Measurements from ENCODE around the gene NLGN1.
"Not testable (repeated sequence)": the region's sequence is repeated elsewhere in the genome, so short reads cannot be mapped to it uniquely, and the experiment has no call there.

Gene NLGN1

DNA sequence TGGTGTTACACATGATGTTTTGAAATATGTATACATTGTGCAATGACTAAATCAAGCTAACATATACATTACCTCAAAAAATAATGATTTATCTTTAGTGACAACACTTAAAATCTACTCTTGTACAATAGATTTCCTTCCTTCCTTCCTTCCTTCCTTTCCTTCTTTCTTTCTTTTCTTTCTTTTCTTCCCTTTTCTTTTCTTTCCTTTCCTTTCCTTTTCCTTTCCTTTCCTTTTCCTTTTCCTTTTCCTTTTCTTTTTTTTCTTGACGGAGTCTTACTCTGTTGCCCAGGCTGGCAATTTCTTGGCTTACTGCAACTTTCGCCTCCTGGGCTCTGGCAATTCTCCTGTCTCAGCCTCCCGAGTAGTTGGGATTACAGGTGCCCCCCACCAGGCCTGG lies 170.5 kb downstream of the NLGN1 start:
- DNase-seq = no peak

GRCh38 chr3:173568623-173569022 lies 171.1 kb downstream of the NLGN1 start:
- no peak for DNase-seq

DNA sequence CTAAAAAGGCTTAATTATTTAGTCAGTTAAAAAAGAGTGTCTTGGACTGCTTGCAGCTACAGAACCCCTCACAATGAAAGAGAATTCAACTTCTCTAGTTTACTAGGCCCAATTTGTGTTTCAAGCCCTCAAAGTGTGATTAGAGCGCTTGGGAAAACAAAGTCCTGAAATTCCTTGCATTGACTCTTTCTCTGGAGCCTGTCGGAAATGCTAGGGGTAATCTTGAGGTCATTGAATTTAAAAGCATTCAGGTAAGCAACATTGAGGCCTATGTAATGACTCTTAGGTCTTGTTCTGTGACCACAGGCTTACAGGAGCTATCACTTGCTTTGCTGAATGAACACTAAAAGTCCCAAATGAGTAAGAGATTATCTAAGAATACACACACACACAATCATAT lies 186.0 kb downstream of the NLGN1 start:
- no peak for DNase-seq

DNA sequence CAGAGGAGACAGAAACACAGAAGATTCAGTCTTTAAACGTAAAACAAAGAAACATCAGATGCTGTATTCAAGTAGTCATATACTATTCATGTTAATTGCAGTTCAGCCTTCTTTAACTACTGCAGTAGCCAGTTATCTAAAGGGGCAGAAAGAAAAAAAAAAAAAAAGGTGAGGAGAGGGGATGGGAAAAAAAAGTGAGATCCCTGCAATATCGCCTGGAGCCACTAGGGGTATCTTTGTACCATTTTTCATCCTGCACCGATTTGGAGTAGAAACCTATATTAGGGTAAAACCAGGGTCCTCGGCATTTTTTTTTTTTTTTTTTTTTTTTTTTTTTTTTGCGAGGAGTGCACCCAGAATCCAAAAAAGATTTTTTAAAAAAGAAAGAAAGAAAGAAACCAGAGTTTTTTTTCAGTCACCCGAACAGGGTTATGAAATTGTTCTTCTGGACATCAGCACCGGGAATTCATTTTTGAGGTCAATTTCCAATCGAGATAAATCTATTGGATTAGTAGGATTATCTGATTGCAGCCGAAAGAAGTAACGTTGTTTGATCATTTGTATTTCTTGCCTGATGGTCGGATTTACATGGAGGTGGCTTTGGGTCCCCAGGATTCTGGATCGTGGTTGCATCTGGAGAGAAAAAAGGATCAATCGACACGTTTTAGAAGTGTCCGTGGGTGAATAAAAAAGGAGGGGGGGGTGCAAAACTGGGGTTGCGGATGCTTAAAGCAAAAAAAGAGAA lies 186.7 kb downstream of the NLGN1 start:
- no peak for DNase-seq

- DNase-seq = no peak
Measured at GRCh38 chr3:173584838-173585831, 187.6 kb downstream of the NLGN1 start.

GRCh38 chr3:173586166-173586565 lies 188.6 kb downstream of the NLGN1 start:
- DNase-seq = no peak

DNA sequence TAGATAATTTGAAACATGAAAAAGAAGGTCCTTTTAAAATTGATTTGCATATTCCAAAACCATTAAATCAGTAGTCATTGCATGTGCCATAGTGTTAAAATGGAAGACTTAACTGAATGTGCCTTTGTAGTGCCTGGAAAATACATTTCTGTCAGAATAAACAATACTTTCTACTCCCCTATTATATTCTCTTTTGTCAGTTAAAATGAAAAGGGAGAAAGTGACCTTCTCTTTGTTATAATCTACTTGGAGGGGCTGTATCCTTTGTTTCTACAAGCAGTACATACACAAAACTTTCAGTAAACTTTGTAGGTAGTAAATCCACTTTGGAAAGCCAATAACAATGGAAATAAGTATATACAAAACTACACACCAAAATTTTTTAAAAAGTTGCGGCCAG lies 189.5 kb downstream of the NLGN1 start:
- no peak for DNase-seq

GRCh38 chr3:173588556-173588955 lies 191.0 kb downstream of the NLGN1 start:
- no peak for DNase-seq

DNA sequence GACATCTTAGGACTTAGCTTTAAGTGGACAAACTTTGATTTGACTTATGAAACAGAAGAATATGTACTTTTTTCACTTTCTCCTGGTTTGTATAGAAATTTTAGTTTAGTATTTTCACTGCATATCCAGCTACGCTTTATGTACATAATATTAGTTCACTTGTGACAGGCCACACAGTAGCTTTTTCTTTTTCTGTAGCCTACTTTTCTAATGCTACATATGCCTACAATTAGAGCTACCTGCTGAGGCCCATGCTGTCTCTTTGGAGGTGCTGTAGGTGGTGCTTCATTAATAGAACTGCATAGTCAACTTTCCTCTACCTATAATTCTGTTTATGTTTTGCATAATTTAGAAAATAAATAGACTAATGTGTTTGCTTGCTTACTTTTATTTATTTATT lies 191.6 kb downstream of the NLGN1 start:
- no peak for DNase-seq

GRCh38 chr3:173591401-173591800 lies 193.9 kb downstream of the NLGN1 start:
- DNase-seq = no peak

DNA sequence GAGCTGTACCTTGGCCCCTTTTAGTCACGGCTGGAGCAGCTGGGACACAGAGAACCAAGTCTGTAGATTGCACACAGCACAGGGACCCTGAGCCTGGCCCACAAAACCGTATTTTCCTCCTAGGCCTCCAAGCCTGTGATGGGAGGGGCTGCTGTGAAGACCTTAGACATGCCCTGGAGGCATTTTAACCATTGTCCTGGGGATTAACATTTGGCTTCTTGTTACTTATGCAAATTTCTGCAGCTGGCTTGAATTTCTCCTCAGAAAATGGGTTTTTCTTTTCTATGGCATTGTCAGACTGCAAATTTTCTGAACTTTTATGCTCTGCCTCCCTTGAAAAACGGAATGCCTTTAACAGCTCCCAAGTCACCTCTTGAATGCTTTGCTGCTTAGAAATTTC lies 197.3 kb downstream of the NLGN1 start:
- not testable (repeated sequence) for DNase-seq

DNA sequence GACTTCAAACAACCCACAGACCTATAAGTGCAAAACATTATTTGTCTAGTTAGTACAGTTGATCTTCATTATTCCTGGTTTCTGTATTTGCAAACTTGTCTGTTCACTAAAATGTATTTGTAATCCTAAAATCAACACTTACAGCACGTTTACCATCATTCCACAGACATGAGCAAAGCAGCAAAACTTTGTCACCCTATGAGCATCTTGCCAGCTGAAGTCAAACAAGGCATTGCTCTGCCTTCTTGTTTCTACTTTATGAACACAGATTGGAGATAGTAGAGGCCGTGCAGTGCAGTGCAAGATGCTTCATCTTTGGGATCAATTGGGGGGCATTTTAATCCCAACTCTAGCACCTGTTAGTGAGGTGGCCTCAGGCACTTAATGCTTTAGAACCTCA lies 202.1 kb downstream of the NLGN1 start:
- DNase-seq = no peak

- no peak for DNase-seq
Measured at GRCh38 chr3:173614522-173614921, 217.0 kb downstream of the NLGN1 start.

- DNase-seq = no peak
Measured at GRCh38 chr3:173615661-173616060, 218.1 kb downstream of the NLGN1 start.

- DNase-seq = no peak
Measured at GRCh38 chr3:173617490-173617889, 219.9 kb downstream of the NLGN1 start.

DNA sequence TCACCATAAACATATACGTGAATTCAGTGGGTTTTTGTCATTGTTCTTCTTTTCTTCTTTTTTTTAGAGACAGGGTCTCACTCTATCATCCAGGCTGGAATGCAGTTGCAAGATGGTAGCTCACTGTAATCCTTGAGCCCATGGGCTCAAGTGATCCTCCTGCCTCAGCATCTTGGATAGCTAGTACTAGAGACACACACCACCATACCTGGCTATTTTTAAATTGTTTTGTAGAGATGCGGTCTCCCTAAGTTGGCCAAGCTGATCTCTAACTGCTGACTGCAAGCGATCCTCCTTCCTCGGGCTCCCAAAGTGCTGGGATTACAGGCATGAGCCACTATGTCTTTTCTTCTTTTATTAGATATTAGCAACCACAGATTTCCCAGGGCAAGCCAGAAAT lies 220.6 kb downstream of the NLGN1 start:
- DNase-seq = no peak

GRCh38 chr3:173618703-173619102 lies 221.2 kb downstream of the NLGN1 start:
- no peak for DNase-seq

- DNase-seq = no peak
Measured at GRCh38 chr3:173622166-173622565, 224.6 kb downstream of the NLGN1 start.

- no peak for DNase-seq
Measured at GRCh38 chr3:173624086-173624485, 226.5 kb downstream of the NLGN1 start.

GRCh38 chr3:173630849-173631248 lies 233.3 kb downstream of the NLGN1 start:
- no peak for DNase-seq

DNA sequence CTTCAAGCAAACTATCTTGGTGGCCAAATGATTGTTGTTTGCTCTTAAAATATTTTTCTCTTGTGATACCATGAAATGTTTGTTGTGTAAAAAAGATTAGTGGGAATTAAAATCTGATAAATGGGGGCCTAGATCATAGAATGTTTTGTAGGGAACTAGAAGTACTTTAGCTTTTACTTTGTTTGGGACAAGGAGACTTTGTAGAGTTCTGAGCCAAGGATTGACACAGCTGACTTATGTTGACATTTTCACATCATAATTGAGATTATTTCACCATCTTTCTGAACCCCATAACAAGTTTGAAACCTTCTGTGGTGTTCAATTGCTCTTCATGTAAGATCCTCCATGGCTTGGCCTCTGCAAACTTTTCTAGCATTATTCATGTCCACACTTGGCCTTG lies 235.4 kb downstream of the NLGN1 start:
- no peak for DNase-seq

- no peak for DNase-seq
Measured at GRCh38 chr3:173635826-173636225, 238.3 kb downstream of the NLGN1 start.

DNA sequence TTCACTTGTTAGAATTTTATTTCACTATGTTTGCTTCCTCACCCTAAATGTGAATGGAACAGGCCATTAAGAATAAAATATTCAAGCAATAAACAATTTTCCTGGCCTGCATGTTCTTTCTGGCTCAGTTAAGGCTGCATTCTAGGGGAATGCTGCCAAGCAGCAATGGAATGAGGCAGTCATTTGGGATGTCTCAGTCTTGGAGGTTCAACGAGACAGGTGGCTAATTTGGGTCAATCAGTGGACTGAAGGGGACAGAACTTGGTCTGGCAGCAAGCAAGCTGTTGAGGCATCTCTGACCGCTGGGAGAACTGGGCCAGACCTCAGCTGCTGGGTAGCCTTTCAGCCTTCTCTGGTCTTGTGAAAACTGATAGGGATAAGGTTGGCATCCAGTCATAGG lies 241.6 kb downstream of the NLGN1 start:
- no peak for DNase-seq

DNA sequence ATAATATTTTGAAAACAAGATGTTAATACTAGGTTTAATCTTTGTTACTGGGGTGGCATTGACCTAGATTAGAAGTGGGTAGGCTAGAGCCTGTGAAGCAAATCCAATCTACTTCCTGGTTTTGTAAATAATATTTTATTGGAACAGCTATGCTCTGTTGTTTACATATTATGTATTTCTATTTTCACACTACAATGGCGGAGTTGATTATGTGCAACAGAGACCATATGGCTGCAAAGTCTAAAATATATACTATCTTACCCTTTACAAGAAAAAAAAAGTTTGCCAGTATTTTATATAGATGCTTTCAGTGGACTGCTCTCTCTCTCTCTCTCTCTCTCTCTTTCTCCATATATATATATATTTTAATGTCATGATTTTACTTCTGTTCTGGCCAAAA lies 244.2 kb downstream of the NLGN1 start:
- no peak for DNase-seq
